HEK293T (cell line): Measurements from ENCODE around the gene PDCD2L.

Experiments used
- CTCF ChIA-PET: fragments of 350-600 bp; formaldehyde crosslinking; extraction: SDS; loops from one replicate; lab custom pipeline; 2021; ENCODE audit warnings: antibody characterized with exemption, inconsistent platforms; lab: Yijun Ruan, JAX
- POLR2A ChIA-PET: fragments of 350-600 bp; formaldehyde crosslinking; extraction: SDS; loops from one replicate; lab custom pipeline; 2020; ENCODE audit warnings: antibody characterized with exemption, inconsistent platforms; lab: Yijun Ruan, JAX
- DNase-seq: peaks from one replicate; pipeline ENCODE4 v3.0.0; 2012; ENCODE audit warnings: mixed read lengths; ENCODE audit errors: extremely low spot score
- ARNT ChIP-seq: fragments of 450-650 bp; IDR thresholded peaks from 2 replicates; pipeline ENCODE4 v1.6.1; 2017; ENCODE audit warnings: mild to moderate bottlenecking
- BHLHE40 ChIP-seq: fragments of 450-650 bp; IDR thresholded peaks from 2 replicates; pipeline ENCODE4 v1.6.1; 2016; ENCODE audit warnings: mild to moderate bottlenecking, moderate library complexity, borderline replicate concordance
- CTBP1 ChIP-seq: fragments of 450-650 bp; IDR thresholded peaks from 2 replicates; pipeline ENCODE4 v1.6.1; 2016; ENCODE audit warnings: borderline replicate concordance
- ELF4 ChIP-seq: fragments of 450-650 bp; IDR thresholded peaks from 2 replicates; pipeline ENCODE4 v1.6.1; 2017; ENCODE audit warnings: antibody characterized with exemption
- FOXA1 ChIP-seq: fragments of 450-650 bp; IDR thresholded peaks from 2 replicates; pipeline ENCODE4 v1.6.1; 2016; ENCODE audit warnings: mild to moderate bottlenecking
- FOXK2 ChIP-seq: fragments of 450-650 bp; IDR thresholded peaks from 2 replicates; pipeline ENCODE4 v1.6.1; 2016; ENCODE audit warnings: mild to moderate bottlenecking
- FOXM1 ChIP-seq: fragments of 450-650 bp; IDR thresholded peaks from 2 replicates; pipeline ENCODE4 v1.6.1; 2017; ENCODE audit warnings: mild to moderate bottlenecking, borderline replicate concordance
- HDGF ChIP-seq: fragments of 450-650 bp; IDR thresholded peaks from 2 replicates; pipeline ENCODE4 v1.6.1; 2017; ENCODE audit warnings: antibody characterized with exemption, borderline replicate concordance
- L3MBTL2 ChIP-seq: fragments of 450-650 bp; conservative IDR thresholded peaks from 2 replicates; pipeline ENCODE4 v1.6.1; 2016; ENCODE audit warnings: mild to moderate bottlenecking
- LEF1 ChIP-seq: fragments of 450-650 bp; IDR thresholded peaks from 2 replicates; pipeline ENCODE4 v1.6.1; 2017; ENCODE audit warnings: mild to moderate bottlenecking, borderline replicate concordance
- NFRKB ChIP-seq: fragments of 450-650 bp; IDR thresholded peaks from 2 replicates; pipeline ENCODE4 v1.6.1; 2016; ENCODE audit warnings: mild to moderate bottlenecking, moderate library complexity
- SP1 ChIP-seq: fragments of 450-650 bp; IDR thresholded peaks from 2 replicates; pipeline ENCODE4 v1.6.1; 2017
- SUZ12 ChIP-seq: fragments of 450-650 bp; IDR thresholded peaks from 2 replicates; pipeline ENCODE4 v1.6.1; 2016; ENCODE audit warnings: mild to moderate bottlenecking
- TARDBP ChIP-seq: fragments of 450-650 bp; IDR thresholded peaks from 2 replicates; pipeline ENCODE4 v1.6.1; 2016
- ZNF384 ChIP-seq: fragments of 450-650 bp; IDR thresholded peaks from 2 replicates; pipeline ENCODE4 v1.6.1; 2016
- TF ChIP-seq, protein P1 (sequence below): fragments of 450-650 bp; IDR thresholded peaks from 2 replicates; pipeline ENCODE4 v1.6.1; 2016

PDCD2L gene

DNA sequence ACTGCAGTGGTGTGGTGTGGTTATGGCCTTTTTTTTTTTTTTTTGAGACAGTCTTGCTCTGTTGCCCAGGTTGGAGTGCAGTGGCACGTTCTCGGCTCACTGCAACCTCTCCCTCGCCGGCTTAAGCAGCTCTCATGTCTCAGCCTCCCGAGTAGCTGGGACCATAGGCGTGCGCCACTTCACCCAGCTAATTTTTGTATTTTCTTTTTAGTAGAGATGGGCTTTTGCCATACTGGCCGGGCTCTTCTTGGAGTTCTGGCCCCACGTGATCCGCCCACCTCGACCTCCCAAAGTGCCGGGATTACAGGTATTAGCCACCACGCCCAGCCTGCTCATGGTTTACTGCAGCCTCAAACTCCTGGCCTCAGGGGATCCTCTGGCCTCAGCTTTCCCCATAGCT lies 7.0 kb downstream of the PDCD2L start:
- ChIA-PET CTCF (no interaction called here), POLR2A (no interaction called here)
- TF ChIP-seq FOXK2 (no peak), ELF4 (no peak), FOXA1 (no peak), SP1 (no peak), NFRKB (no peak), L3MBTL2 (no peak), HDGF (no peak), TARDBP (no peak), FOXM1 (no peak), ZNF384 (no peak), LEF1 (no peak), CTBP1 (no peak), BHLHE40 (no peak), SUZ12 (no peak), ARNT (no peak)
- TF ChIP-seq, protein P1, sequence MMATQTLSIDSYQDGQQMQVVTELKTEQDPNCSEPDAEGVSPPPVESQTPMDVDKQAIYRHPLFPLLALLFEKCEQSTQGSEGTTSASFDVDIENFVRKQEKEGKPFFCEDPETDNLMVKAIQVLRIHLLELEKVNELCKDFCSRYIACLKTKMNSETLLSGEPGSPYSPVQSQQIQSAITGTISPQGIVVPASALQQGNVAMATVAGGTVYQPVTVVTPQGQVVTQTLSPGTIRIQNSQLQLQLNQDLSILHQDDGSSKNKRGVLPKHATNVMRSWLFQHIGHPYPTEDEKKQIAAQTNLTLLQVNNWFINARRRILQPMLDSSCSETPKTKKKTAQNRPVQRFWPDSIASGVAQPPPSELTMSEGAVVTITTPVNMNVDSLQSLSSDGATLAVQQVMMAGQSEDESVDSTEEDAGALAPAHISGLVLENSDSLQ: no peak
- no peak for DNase-seq

DNA sequence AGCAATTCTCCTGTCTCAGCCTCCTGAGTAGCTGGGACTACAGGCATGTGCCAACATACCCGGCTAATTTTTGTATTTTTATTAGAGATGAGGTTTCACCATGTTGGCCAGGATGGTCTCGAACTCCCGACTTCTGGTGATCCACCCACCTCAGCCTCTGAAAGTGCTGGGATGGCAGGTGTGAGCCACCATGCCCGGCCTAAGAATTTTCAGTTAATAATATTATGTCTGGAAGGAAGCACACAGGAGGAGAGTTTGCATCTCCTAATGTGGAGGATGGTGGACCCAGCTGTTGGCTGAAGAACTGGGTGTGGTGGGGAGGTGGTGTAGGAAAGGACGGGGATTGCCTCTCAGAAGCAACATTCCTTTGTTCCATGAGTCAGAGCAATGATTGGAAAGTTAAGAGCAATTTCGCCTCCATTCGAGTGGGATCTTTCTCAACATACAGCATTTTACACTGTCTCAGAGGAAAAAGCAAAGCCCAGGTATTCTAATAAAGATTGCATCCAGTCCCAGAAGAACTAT lies 11.9 kb downstream of the PDCD2L start:
- POLR2A ChIA-PET: interaction anchor here (0.6 kb wide), 1 partner anchor 12 kb away, joined by 3 read pairs; no protein-coding TSS in a partner anchor
- no peak for DNase-seq
- no peak for TF ChIP-seq FOXA1
- TF ChIP-seq BHLHE40: no peak
- TF ChIP-seq SUZ12: no peak
- CTCF ChIA-PET: no interaction called here

DNA sequence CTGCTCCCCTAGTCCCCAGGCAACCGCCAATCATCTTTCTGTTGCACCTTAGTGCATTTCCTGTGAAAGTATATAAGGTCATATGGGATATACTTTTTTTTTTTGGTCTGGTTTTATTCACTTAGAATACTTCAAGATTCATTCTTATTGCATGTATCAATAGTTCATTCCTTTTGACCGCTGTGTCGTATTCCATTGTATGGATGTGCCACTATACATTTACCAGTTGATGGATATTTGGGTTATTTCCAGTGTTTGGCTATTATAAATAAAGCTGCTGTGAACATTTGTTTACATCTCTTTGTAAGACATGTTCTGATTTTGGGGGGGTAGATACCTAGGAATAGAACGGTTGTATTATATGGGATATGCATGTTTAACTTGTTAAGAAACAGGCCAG lies 14.1 kb downstream of the PDCD2L start:
- TF ChIP-seq BHLHE40 (no peak), SUZ12 (no peak), NFRKB (no peak), FOXA1 (no peak), L3MBTL2 (no peak), CTBP1 (no peak), FOXK2 (no peak), LEF1 (no peak), TARDBP (no peak), SP1 (no peak)
- CTCF ChIA-PET: no interaction called here
- POLR2A ChIA-PET: no interaction called here
- DNase-seq: no peak

DNA sequence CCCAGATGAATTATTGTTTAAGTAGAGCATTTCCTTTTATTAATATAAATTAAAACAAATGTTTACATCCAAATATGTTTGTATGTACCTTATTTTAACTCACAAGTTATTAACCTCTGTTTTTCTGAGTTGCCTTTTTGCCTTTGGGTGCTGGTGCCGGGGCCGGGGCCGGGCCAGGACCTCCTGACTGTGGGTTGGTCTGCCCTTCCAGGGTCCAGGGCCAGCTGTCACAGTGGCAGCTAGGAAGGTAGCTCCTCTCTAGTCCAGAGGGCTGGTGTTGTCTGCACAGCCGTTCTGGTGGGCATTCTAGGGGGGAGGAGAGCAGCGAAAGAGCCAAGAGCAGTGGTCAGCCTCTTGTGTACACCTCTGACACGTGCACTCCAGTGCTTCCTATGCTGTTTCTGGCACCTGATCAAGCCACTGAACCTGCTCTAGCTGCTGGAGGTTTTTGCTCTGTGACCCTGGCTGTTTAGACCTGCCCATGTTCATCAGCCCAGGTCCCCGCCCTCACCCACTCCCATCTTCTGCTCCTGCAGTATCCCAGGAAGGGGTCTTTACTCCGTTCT lies 22.0 kb downstream of the PDCD2L start:
- TF ChIP-seq ARNT (no peak), CTBP1 (no peak), FOXK2 (no peak), LEF1 (no peak), SP1 (no peak), L3MBTL2 (no peak), BHLHE40 (no peak), ZNF384 (no peak), FOXM1 (no peak), TARDBP (no peak), ELF4 (no peak), HDGF (no peak), SUZ12 (no peak), NFRKB (no peak), FOXA1 (no peak)
- TF ChIP-seq, protein P1: no peak
- DNase-seq: no peak
- ChIA-PET POLR2A (no interaction called here), CTCF (no interaction called here)

DNA sequence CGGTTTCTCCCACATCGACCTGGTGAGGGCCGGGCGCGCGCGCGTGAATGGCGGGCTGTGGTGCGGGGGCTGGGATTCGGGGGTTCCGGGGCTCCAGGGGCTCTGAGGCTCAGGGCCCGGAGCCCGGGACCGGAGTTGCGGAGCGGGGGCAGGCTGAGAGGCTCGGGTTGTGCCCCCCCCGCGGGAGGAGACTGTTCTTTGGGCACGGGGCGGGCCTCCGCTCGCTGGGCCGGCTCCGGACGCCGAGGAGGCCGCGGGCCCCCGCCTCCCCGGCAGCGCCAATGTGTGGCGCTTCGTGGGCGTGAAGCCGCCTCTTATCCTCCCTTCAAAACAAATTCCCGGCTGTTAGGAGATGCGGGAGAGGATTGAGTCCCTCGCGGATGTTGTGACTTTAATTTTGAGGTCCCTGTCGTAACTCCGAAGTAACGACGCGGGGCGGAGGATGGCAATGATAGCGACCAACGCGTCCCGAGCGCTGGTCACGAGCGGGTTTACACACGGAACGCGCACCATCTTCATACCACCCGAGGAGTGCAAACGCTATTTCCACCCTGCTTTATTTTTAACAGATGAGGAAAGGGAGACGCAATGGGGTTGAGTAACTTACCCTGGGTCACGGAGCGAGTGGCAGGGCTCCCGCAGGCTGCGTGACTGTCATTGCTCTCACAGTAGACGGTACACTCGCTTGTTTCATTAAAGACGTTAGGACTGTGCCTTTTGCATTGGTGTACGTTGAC lies 24.5 kb downstream of the PDCD2L start:
- ChIA-PET CTCF (no interaction called here), POLR2A (interaction anchor here (0.9 to 1.4 kb wide), 4 partner anchors 25 to 69 kb away, joined by 3 to 6 read pairs (median 4); partner anchors contain the start of gene PDCD2L)
- TF ChIP-seq ZNF384: no peak
- TF ChIP-seq, protein P1: no peak
- no peak for TF ChIP-seq TARDBP
- no peak for TF ChIP-seq L3MBTL2
- TF ChIP-seq NFRKB: no peak
- no peak for TF ChIP-seq ARNT
- no peak for TF ChIP-seq BHLHE40
- no peak for TF ChIP-seq SP1
- TF ChIP-seq CTBP1: no peak
- TF ChIP-seq ELF4: no peak
- no peak for TF ChIP-seq LEF1
- no peak for TF ChIP-seq FOXM1
- TF ChIP-seq SUZ12: no peak
- no peak for TF ChIP-seq HDGF
- peak; percentile 42 for DNase-seq
